WERI-Rb-1 (cell line): ENCODE measurements around the gene TESK2.

ENCODE experiments used
- DNase-seq: peaks from one replicate; pipeline ENCODE4 v3.0.0-alpha.2; 2020
- H3K27ac ChIP-seq: fragments of 250-450 bp; sonication (Bioruptor Pico); 2 replicates; pipeline ENCODE4 v1.5.1; 2020; ENCODE audit warnings: mild to moderate bottlenecking, moderate library complexity
- H3K27me3 ChIP-seq: fragments of 250-450 bp; sonication (Bioruptor Pico); 2 replicates; pipeline ENCODE4 v1.5.1; 2021; ENCODE audit warnings: mild to moderate bottlenecking, low read depth, moderate library complexity; ENCODE audit not compliant: insufficient read depth, severe bottlenecking
- H3K36me3 ChIP-seq: fragments of 250-450 bp; sonication (Bioruptor Pico); 2 replicates; pipeline ENCODE4 v1.5.1; 2020; ENCODE audit warnings: mild to moderate bottlenecking, moderate library complexity
- H3K4me3 ChIP-seq: 2 replicates; pipeline ENCODE4 v1.5.1; 2011; ENCODE audit warnings: low read depth, mild to moderate bottlenecking, control low read depth, low read length
- H3K9me3 ChIP-seq: fragments of 250-450 bp; sonication (Bioruptor Pico); 2 replicates; pipeline ENCODE4 v1.5.1; 2021; ENCODE audit warnings: mild to moderate bottlenecking, moderate library complexity; ENCODE audit not compliant: severe bottlenecking
- TF ChIP-seq, protein P1 (sequence below): IDR thresholded peaks from 2 replicates; pipeline ENCODE4 v1.5.1; 2011; ENCODE audit warnings: low read depth, mild to moderate bottlenecking, control low read depth, inconsistent platforms, low read length

The TESK2 gene

DNA sequence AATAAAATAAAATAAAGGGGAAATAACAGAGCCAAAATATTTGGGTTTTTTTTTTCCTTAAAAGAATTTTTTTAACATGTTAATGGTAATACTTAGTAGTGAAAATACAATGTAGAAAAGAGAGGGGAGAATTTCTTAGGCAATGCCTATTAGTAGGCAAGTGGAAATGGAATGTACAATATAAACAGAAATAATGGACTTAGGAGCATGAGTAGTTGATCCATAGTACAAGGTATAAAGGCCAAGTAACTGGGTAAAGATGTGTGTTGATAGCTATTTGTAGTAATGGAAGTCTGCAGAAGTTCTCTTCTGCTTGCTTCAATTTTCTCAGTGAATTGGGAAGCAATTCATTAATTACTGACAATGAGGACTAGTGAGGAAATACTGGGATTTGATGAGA lies 34.4 kb downstream of the TESK2 start:
- Histone ChIP-seq H3K4me3 (no peak overlapping the region), H3K27me3 (no peaks in the 10 kb centered on the region), H3K36me3 (no peaks in the 10 kb centered on the region), H3K27ac (no peak overlapping the region), H3K9me3 (no peaks in the 10 kb centered on the region)
- TF ChIP-seq, protein P1, sequence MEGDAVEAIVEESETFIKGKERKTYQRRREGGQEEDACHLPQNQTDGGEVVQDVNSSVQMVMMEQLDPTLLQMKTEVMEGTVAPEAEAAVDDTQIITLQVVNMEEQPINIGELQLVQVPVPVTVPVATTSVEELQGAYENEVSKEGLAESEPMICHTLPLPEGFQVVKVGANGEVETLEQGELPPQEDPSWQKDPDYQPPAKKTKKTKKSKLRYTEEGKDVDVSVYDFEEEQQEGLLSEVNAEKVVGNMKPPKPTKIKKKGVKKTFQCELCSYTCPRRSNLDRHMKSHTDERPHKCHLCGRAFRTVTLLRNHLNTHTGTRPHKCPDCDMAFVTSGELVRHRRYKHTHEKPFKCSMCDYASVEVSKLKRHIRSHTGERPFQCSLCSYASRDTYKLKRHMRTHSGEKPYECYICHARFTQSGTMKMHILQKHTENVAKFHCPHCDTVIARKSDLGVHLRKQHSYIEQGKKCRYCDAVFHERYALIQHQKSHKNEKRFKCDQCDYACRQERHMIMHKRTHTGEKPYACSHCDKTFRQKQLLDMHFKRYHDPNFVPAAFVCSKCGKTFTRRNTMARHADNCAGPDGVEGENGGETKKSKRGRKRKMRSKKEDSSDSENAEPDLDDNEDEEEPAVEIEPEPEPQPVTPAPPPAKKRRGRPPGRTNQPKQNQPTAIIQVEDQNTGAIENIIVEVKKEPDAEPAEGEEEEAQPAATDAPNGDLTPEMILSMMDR, result no peak
- no peak for DNase-seq

GRCh38 chr1:45455162-45455561 lies 35.8 kb downstream of the TESK2 start:
- no peak overlapping the region for H3K27ac ChIP-seq
- no peaks in the 10 kb centered on the region for H3K9me3 ChIP-seq
- TF ChIP-seq, protein P1, result no peak
- no peak for DNase-seq
- no peaks in the 10 kb centered on the region for H3K27me3 ChIP-seq
- no peak overlapping the region for H3K4me3 ChIP-seq
- no peaks in the 10 kb centered on the region for H3K36me3 ChIP-seq

- no peaks in the 10 kb centered on the region for H3K9me3 ChIP-seq
- TF ChIP-seq, protein P1, result no peak
- H3K4me3 ChIP-seq, result no peak overlapping the region
- H3K27me3 ChIP-seq, result no peaks in the 10 kb centered on the region
- H3K27ac ChIP-seq, result no peak overlapping the region
- no peak for DNase-seq
- H3K36me3 ChIP-seq, result no peaks in the 10 kb centered on the region
These were observed 36.5 kb downstream of the TESK2 start for GRCh38 chr1:45454464-45454863.

DNA sequence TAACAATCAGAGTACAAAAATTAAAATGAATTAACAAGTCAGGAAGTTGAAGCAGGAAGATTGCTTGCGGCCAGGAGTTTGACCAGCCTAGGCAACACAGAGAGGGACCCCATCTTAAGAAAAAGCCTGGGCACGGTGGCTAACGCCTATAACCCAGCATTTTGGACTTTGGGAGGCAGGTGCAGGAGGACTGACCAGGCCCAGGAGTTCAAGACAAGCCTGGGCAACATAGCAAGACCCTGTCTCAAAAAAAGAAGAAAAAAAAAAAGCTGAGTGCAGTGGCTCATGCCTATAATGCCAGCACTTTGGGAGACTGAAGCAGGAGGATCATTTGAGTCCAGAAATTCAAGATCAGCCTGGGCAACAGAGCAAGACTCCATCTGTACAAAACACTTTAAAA lies 38.5 kb downstream of the TESK2 start:
- TF ChIP-seq, protein P1, result no peak
- Histone ChIP-seq H3K4me3 (no peak overlapping the region), H3K27me3 (no peaks in the 10 kb centered on the region), H3K9me3 (no peaks in the 10 kb centered on the region), H3K27ac (no peak overlapping the region), H3K36me3 (no peaks in the 10 kb centered on the region)
- DNase-seq, result no peak

- Histone ChIP-seq H3K9me3 (no peaks in the 10 kb centered on the region), H3K27ac (no peak overlapping the region), H3K4me3 (no peak overlapping the region), H3K36me3 (no peaks in the 10 kb centered on the region), H3K27me3 (no peaks in the 10 kb centered on the region)
- DNase-seq, result no peak
- TF ChIP-seq, protein P1, result no peak
These were observed 42.6 kb downstream of the TESK2 start for GRCh38 chr1:45448357-45448756.

GRCh38 chr1:45446950-45447672 lies 43.9 kb downstream of the TESK2 start:
- Histone ChIP-seq H3K4me3 (no peak overlapping the region), H3K9me3 (no peaks in the 10 kb centered on the region), H3K27me3 (no peaks in the 10 kb centered on the region), H3K27ac (no peak overlapping the region), H3K36me3 (no peaks in the 10 kb centered on the region)
- TF ChIP-seq, protein P1, result no peak
- no peak for DNase-seq
